Stomach smooth muscle (tissue), 2 donors: Measurements from ENCODE around the gene IL6R.

Experiments used
- H3K27ac ChIP-seq: one replicate; pipeline ENCODE4 v1.7.0; 2013; ENCODE audit warnings: mild to moderate bottlenecking, low read length, inconsistent platforms
- H3K27me3 ChIP-seq, 2 donors: one replicate each; pipeline ENCODE4 v1.7.0; 2013; ENCODE audit warnings: low read length in 2 of 2; ENCODE audit not compliant: insufficient read depth in 2 of 2, control insufficient read depth in 1 of 2
- H3K36me3 ChIP-seq, 2 donors: one replicate each; pipeline ENCODE4 v1.7.0; 2013; ENCODE audit warnings: low read length in 2 of 2; ENCODE audit not compliant: control insufficient read depth in 2 of 2, insufficient read depth in 2 of 2
- H3K4me1 ChIP-seq: one replicate; pipeline ENCODE4 v1.7.0; 2013; ENCODE audit warnings: low read length; ENCODE audit not compliant: control insufficient read depth, insufficient read depth
- H3K4me3 ChIP-seq, 2 donors: one replicate each; pipeline ENCODE4 v1.7.0; 2013; ENCODE audit warnings: low read length in 2 of 2
- H3K9ac ChIP-seq, 2 donors: one replicate each; pipeline ENCODE4 v1.7.0; 2013; ENCODE audit warnings: low read length in 2 of 2, mild to moderate bottlenecking in 1 of 2
- H3K9me3 ChIP-seq, 2 donors: one replicate each; pipeline ENCODE4 v1.7.0; 2013; ENCODE audit warnings: low read length in 2 of 2; ENCODE audit not compliant: control insufficient read depth in 2 of 2
- donor health status: healthy.
- donor health status: Pancreatic carcinoma.

The IL6R gene

DNA sequence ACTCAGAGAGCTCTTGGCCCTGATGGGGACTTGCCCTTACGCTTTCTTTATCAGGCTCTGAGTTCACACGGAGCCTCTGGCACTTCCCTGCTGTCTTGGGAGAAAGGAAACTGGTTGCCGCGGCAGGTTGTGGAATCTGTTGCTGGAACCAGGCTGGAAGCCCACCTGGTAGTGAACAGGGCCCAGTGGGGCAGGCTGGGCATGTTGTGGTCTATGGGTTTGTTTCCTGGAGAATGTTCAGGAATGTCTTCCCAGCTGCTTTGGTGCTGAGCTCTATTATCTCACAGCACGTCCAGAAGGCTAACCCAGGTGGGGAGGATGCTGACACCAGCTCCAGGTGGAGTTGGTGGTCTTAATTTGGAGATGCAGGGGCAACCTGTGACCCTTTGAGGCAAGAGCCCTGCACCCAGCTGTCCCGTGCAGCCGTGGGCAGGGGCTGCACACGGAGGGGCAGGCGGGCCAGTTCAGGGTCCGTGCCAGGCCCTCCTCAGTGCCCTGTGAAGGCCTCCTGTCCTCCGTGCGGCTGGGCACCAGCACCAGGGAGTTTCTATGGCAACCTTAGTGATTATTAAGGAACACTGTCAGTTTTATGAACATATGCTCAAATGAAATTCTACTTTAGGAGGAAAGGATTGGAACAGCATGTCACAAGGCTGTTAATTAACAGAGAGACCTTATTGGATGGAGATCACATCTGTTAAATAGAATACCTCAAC lies 63.5 kb downstream of the IL6R start:
- no peaks in the 10 kb centered on the region for H3K27me3 ChIP-seq
- H3K4me3 ChIP-seq, result no peak overlapping the region
- H3K4me1 ChIP-seq, result peaks cover 13% of the 10 kb centered on the region
- H3K9me3 ChIP-seq, result no peaks in the 10 kb centered on the region
- H3K9ac ChIP-seq, result peak overlapping the region in 1 of 2 donors; percentile 13
- peaks cover 0 to 20% of the 10 kb centered on the region in 2 donors for H3K36me3 ChIP-seq
- H3K27ac ChIP-seq, result no peak overlapping the region

- Histone ChIP-seq H3K27ac (no peak overlapping the region), H3K4me3 (no peak overlapping the region), H3K9ac (no peak overlapping the region), H3K9me3 (no peaks in the 10 kb centered on the region), H3K4me1 (peaks cover 11% of the 10 kb centered on the region), H3K36me3 (peaks cover 0 to 20% of the 10 kb centered on the region in 2 donors), H3K27me3 (no peaks in the 10 kb centered on the region)
Observed at GRCh38 chr1:154469844-154470560, 64.9 kb downstream of the IL6R start.

DNA sequence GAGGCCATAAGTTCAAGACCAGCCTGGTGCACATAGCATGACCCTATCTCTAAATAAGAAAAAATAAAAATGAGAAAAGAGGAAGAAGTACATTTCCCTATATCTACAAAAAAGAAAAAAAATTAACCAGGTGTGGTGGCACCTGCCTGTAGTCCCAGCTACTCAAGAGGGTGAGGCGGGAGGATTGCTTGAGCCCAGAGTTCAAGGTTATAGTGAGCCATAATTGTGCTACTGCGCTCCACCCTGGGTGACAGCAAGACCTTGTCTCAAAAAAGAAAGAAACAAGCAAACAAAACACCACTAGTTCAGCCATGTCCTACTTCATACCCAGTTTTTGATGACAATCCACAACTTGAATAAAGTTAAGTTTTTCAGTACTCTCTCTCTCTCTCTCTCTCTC lies 66.2 kb downstream of the IL6R start:
- Histone ChIP-seq H3K4me1 (peaks cover 11% of the 10 kb centered on the region), H3K9ac (no peak overlapping the region), H3K27me3 (no peaks in the 10 kb centered on the region), H3K27ac (no peak overlapping the region), H3K4me3 (no peak overlapping the region), H3K36me3 (peaks cover 0 to 9% of the 10 kb centered on the region in 2 donors), H3K9me3 (no peaks in the 10 kb centered on the region)

DNA sequence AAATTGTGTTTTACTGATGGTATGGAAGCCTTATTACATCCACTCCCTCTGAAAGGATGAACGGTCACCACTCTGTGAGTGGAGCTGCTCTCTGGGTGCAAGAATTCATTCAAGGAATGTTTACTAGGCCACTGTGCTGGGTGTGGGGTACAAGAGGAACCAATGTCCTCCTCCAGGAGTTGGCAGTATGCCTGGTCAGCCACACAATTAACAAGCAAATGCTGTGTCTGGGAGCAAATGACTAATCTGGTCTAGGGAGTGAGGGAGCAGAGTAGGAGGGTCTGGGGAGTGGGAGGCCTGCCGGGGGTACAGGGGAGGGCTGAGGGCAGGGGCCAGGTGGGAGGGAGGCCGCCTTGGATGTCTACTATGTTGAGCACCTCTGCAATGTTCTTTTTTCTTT lies 69.7 kb downstream of the IL6R start:
- Histone ChIP-seq H3K4me3 (no peak overlapping the region), H3K36me3 (peaks cover 0 to 3% of the 10 kb centered on the region in 2 donors), H3K9ac (no peak overlapping the region), H3K27ac (no peak overlapping the region), H3K9me3 (no peaks in the 10 kb centered on the region), H3K4me1 (no peaks in the 10 kb centered on the region), H3K27me3 (no peaks in the 10 kb centered on the region)

DNA sequence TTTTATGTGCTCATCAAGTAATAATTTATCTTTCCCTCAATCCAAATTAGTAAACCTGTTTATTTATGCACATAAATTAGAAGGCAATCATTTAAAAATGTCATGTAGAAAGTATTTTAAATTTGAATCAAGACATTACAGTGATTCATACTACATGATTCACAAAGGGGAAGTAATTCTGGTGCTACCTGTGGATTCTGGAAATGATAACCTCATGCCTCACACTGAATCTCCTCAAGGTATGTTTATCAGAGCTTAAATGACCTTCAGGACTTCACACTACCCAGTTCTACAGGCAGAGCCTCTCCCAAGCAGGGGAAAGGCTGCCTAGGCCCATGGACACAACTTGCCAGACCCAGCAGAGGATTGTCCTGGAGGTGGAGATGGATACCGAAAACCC lies 71.6 kb downstream of the IL6R start:
- no peaks in the 10 kb centered on the region for H3K36me3 ChIP-seq
- H3K9me3 ChIP-seq, result no peaks in the 10 kb centered on the region
- no peak overlapping the region for H3K4me3 ChIP-seq
- no peak overlapping the region for H3K9ac ChIP-seq
- no peaks in the 10 kb centered on the region for H3K27me3 ChIP-seq
- peaks cover 4% of the 10 kb centered on the region for H3K4me1 ChIP-seq
- H3K27ac ChIP-seq, result no peak overlapping the region

DNA sequence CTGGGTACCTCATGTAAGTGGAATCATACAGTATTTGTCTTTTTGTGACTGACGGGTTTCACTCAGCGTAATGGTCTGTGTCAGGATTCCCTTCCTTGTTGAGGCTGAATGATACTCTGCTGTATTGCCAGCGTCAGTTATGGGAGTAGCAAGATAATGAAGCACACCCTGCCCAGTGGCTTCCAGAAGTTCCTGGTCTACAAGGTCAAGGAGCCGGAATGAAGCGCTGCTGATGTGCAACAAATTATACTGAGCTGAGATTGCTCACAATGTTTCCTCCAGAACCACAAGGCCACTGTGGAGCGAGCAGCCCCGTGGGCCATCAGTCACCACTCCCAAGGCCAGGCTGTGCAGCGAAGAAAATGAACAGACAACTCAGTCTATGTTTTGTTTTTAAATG lies 72.9 kb downstream of the IL6R start:
- H3K36me3 ChIP-seq, result no peaks in the 10 kb centered on the region
- no peak overlapping the region for H3K27ac ChIP-seq
- no peak overlapping the region for H3K9ac ChIP-seq
- H3K27me3 ChIP-seq, result no peaks in the 10 kb centered on the region
- no peak overlapping the region for H3K4me3 ChIP-seq
- H3K9me3 ChIP-seq, result no peaks in the 10 kb centered on the region
- H3K4me1 ChIP-seq, result peaks cover 4% of the 10 kb centered on the region

DNA sequence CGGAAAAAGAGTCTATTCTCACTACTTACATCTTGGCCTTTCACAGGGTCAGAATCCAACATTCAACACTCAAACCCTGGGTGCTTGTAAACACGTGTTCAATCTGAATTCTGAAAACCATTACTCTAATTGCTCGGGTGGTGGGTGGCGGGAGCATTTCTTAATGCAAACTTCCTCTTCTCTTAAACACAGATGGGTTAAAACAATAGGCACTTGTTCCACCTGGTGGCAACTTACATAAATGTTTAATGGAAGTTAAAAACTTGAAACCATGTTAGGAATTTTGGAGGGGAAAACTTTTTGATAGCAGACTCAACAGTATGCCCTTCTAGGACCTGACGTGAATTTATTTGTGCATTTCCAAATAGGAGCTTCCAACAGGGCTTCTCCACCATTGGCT lies 73.5 kb downstream of the IL6R start:
- H3K9ac ChIP-seq, result no peak overlapping the region
- peaks cover 4% of the 10 kb centered on the region for H3K4me1 ChIP-seq
- no peaks in the 10 kb centered on the region for H3K27me3 ChIP-seq
- no peaks in the 10 kb centered on the region for H3K36me3 ChIP-seq
- no peaks in the 10 kb centered on the region for H3K9me3 ChIP-seq
- no peak overlapping the region for H3K4me3 ChIP-seq
- no peak overlapping the region for H3K27ac ChIP-seq

- no peaks in the 10 kb centered on the region for H3K27me3 ChIP-seq
- peak overlapping the region in 1 of 2 donors; percentile 58 for H3K9ac ChIP-seq
- no peak overlapping the region for H3K4me3 ChIP-seq
- no peaks in the 10 kb centered on the region for H3K9me3 ChIP-seq
- H3K4me1 ChIP-seq, result peaks cover 4% of the 10 kb centered on the region
- H3K36me3 ChIP-seq, result no peaks in the 10 kb centered on the region
- no peak overlapping the region for H3K27ac ChIP-seq
Observed at GRCh38 chr1:154479764-154480421, 74.8 kb downstream of the IL6R start.

- Histone ChIP-seq H3K27ac (no peak overlapping the region), H3K9me3 (no peaks in the 10 kb centered on the region), H3K4me1 (peaks cover 8% of the 10 kb centered on the region), H3K27me3 (no peaks in the 10 kb centered on the region), H3K9ac (no peak overlapping the region), H3K36me3 (no peaks in the 10 kb centered on the region), H3K4me3 (no peak overlapping the region)
Observed at GRCh38 chr1:154481053-154481452, 75.9 kb downstream of the IL6R start.

DNA sequence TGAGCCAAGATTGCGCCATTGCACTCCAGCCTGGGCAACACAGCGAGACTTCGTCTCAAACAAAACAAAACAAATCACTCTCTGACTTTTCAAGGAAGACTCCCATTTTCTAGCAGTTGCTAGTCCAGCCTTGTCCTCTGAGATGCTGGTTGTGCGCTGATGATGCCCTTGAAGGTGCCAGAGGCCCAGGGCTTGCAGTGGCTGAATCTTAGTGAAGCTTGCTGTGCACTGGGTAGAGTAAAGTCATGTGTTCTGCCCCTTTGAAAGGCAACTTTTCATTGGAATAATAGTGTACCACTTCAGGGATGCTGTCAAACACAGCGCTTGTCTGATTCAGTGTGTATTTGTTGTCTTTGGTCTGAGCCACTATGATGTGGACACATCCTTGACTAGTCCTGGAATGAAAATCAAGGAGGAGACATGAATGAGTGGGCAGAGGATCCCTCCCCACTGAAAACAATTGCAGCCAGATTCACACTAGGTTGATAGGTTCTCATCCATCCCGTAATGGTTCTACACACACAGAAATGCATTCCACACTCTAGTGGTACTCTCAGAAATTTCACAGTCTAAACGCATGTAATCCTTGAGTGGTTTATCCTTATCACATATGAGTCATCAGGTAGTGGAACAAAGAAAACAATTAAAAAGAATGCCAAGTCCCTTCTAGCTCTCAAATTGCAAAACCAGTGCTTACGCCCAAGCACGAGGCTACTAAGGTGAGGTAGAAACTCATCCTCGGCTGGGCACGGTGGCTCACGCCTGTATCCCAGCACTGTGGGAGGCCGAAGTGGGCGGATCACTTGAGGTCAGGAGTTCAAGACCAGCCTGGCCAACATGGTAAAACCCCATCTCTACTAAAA lies 79.0 kb downstream of the IL6R start:
- Histone ChIP-seq H3K9ac (no peak overlapping the region), H3K36me3 (no peaks in the 10 kb centered on the region), H3K4me3 (no peak overlapping the region), H3K4me1 (peaks cover 11% of the 10 kb centered on the region), H3K27ac (no peak overlapping the region), H3K9me3 (no peaks in the 10 kb centered on the region), H3K27me3 (no peaks in the 10 kb centered on the region)
